Karpas-422 (cell line): ENCODE measurements around the gene NR1H2. TPM values are rescaled to one million over a fixed set of nuclear protein-coding genes. Genes with fewer than 3 reads are reported as not detected.
"Not testable (repeated sequence)": the region's sequence is repeated elsewhere in the genome, so short reads cannot be mapped to it uniquely, and the experiment has no call there.

Experiments used
- DNase-seq: peaks from one replicate; pipeline ENCODE4 v3.0.0-alpha.2; 2015
- H2AFZ ChIP-seq: fragments of 200-600 bp; sonication (generic); 2 replicates; pipeline ENCODE4 v1.6.1; 2014; ENCODE audit warnings: antibody characterized with exemption, low read length, mixed read lengths
- H3K27ac ChIP-seq: fragments of 200-600 bp; sonication (generic); 2 replicates; pipeline ENCODE4 v1.5.1; 2014; ENCODE audit warnings: mild to moderate bottlenecking, low read length, moderate library complexity
- H3K27me3 ChIP-seq: fragments of 200-600 bp; sonication (generic); 2 replicates; pipeline ENCODE4 v1.6.1; 2014; ENCODE audit warnings: low read length, mixed read lengths
- H3K36me3 ChIP-seq: fragments of 200-600 bp; sonication (generic); 2 replicates; pipeline ENCODE4 v1.6.1; 2014; ENCODE audit warnings: low read length, mixed read lengths; ENCODE audit not compliant: insufficient read depth
- H3K4me1 ChIP-seq: fragments of 200-600 bp; sonication (generic); 2 replicates; pipeline ENCODE4 v1.6.1; 2014; ENCODE audit warnings: mild to moderate bottlenecking, low read length, mixed read lengths
- H3K4me2 ChIP-seq: fragments of 200-600 bp; sonication (generic); 2 replicates; pipeline ENCODE4 v1.6.1; 2014; ENCODE audit warnings: low read length, low read depth, mild to moderate bottlenecking; ENCODE audit not compliant: poor library complexity, severe bottlenecking
- H3K4me3 ChIP-seq: fragments of 200-600 bp; sonication (generic); 2 replicates; pipeline ENCODE4 v1.5.1; 2014; ENCODE audit warnings: mild to moderate bottlenecking, antibody characterized with exemption, low read length, mixed read lengths
- H3K79me2 ChIP-seq: fragments of 200-600 bp; sonication (generic); 2 replicates; pipeline ENCODE4 v1.6.1; 2014; ENCODE audit warnings: mild to moderate bottlenecking, low read length, mixed read lengths
- H3K9ac ChIP-seq: fragments of 200-600 bp; sonication (generic); 2 replicates; pipeline ENCODE4 v1.6.0; 2014; ENCODE audit warnings: low read length
- H3K9me2 ChIP-seq: fragments of 200-600 bp; sonication (generic), shearing (Covaris generic); replicated peaks from 2 replicates; pipeline ENCODE4 v1.6.0; 2014; ENCODE audit warnings: mild to moderate bottlenecking, low read length, moderate library complexity; ENCODE audit not compliant: insufficient read depth
- H3K9me3 ChIP-seq: fragments of 300-700, 200-600 bp; sonication (generic); 2 replicates; pipeline ENCODE4 v1.6.1; 2014; ENCODE audit warnings: low read length, mixed read lengths
- H4K20me1 ChIP-seq: fragments of 200-600 bp; sonication (generic); 2 replicates; pipeline ENCODE4 v1.6.1; 2014; ENCODE audit warnings: mild to moderate bottlenecking, antibody characterized with exemption, low read length, low read depth; ENCODE audit not compliant: insufficient read depth
- total RNA-seq: library from RNA; depleted of rRNA; stranded (reverse); fragments of >200 nt; shearing (Covaris generic); gene quantifications from 2 replicates; pipeline ENCODE4 v1.2.3, GENCODE V29; 2014; ENCODE audit warnings: low replicate concordance

NR1H2 gene
- total RNA-seq, 1 experiment from 2014 or later, result 68.2 TPM

DNA sequence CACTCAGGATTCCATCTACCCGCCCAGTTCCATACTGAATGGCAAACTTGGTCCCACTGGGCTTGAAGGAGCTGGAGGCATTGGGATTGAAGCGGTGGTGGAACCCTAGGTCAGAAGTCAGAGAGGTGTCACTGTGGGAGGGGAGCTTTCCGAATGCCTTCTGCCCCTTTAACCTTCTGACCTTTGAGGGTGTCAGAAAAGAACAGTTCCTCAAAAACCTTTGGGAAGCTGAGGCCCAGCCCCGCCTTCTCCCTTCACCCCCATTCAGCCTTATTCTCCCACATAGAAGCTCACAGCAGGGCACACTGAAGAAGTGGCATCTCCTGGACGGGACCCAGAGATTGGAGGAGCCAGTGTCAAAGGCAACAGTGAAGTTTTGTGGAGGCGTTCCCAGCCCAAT lies 39.2 kb upstream of the NR1H2 start:
- H3K27ac ChIP-seq, H3K9me3 ChIP-seq, H3K9me2 ChIP-seq, H3K4me2 ChIP-seq, H3K4me3 ChIP-seq, H3K9ac ChIP-seq, H3K27me3 ChIP-seq, DNase-seq, H2AFZ ChIP-seq: not testable (repeated sequence)
- H3K79me2 ChIP-seq, result peaks cover 31% of the 10 kb centered on the region
- peaks cover 61% of the 10 kb centered on the region for H3K36me3 ChIP-seq
- H4K20me1 ChIP-seq, result peaks cover 34% of the 10 kb centered on the region; the same call in 1 of the 2 replicates
- peaks cover 87% of the 10 kb centered on the region for H3K4me1 ChIP-seq

DNA sequence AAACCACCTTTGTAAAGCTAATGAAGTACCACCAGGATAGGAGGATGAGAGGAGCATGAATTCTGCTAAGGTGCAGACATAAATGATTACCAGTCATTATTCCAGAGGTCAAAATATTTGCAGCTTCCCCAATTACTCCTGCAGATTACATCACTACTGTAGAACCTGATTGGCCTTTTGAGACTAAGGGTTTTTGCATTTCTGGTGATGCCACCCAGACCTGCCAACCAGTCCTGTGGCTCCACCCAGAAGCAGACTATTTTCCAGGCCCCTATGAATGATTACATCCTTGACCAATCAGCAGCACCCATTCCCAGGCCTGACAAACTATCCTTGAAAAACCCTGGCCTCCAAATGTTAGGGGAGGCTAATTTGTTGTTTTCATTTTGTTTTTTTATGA lies 35.9 kb upstream of the NR1H2 start:
- H3K4me3 ChIP-seq, result peak overlapping the region; percentile 44
- peak overlapping the region; percentile 50 for H3K9ac ChIP-seq
- no peaks in the 10 kb centered on the region; the same call in 1 of the 2 replicates for H3K9me3 ChIP-seq
- no peaks in the 10 kb centered on the region for H3K27me3 ChIP-seq
- H3K9me2 ChIP-seq, result no peaks in the 10 kb centered on the region
- peaks cover 49% of the 10 kb centered on the region for H3K79me2 ChIP-seq
- H2AFZ ChIP-seq, result no peak overlapping the region
- H3K36me3 ChIP-seq, result peaks cover 52% of the 10 kb centered on the region
- peaks cover 28% of the 10 kb centered on the region; the same call in 1 of the 2 replicates for H4K20me1 ChIP-seq
- peaks cover 80% of the 10 kb centered on the region for H3K4me1 ChIP-seq
- H3K27ac ChIP-seq, result peak overlapping the region; percentile 95
- DNase-seq, result peak; percentile 73
- peak overlapping the region; percentile 81 for H3K4me2 ChIP-seq

DNA sequence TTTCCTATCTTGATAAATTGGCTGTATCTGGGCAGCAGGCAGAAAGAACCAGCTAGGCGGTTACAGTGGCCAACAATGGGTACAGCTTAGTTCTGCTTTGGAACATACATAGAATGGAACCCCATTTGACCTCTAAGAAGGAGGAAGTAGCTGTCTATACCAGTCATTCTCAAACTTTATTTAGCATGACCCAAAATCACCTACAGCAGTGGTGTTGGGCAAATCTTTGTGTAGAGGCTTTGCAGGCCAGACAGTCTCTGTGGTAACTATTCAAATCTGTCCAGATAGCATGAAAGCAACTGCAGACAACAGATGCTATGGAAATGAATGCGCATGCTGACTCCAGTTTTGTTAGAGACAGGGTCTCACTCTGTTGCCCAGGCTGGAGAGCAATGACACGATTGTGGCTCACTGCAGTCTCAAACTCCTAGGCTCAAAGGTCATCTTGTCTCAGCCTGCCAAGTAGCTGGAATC lies 35.1 kb upstream of the NR1H2 start:
- Histone ChIP-seq H3K79me2 (peaks cover 49% of the 10 kb centered on the region), H3K9me2 (no peaks in the 10 kb centered on the region), H3K27ac (peak overlapping the region; percentile 95), H3K36me3 (peaks cover 48% of the 10 kb centered on the region), H3K27me3 (no peaks in the 10 kb centered on the region), H3K4me3 (peak overlapping the region; percentile 44), H3K9ac (peak overlapping the region; percentile 50), H3K4me1 (peaks cover 82% of the 10 kb centered on the region), H4K20me1 (peaks cover 28% of the 10 kb centered on the region; the same call in 1 of the 2 replicates), H3K9me3 (no peaks in the 10 kb centered on the region; the same call in 1 of the 2 replicates), H2AFZ (no peak overlapping the region), H3K4me2 (peak overlapping the region; percentile 81)
- peak; percentile 97 for DNase-seq

DNA sequence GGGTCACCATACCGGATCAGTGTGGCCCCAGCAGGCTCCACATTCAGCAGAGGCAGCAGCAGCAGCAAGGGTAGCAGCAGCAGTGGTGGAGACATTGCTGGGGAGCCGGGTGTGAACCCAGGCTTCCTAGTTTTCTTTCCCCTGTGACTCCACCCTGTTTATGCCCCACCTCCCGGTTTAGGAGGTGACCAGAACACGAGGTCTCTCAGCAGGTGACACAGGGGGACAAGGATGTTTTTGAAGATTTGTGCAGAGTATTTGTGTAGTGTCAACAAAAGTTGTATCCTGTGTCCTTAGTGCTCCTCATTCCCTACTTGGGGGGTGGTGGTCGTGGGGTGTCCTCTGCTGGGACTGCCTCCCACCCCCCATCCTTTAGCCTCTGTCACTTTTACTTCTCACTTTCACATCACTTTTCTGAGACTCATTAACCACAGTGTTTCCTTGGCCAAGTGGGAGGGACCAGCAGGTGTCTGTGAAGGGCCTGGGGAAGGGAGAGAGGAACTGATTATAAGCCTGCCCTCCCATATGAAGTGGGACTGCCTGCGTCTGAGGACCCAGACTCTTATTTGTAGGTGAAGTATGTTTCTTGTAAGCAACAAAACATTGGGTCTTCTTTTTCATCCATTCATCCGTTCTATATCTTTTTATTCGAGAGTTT lies 31.5 kb upstream of the NR1H2 start:
- peaks cover 31% of the 10 kb centered on the region for H3K79me2 ChIP-seq
- H3K4me3 ChIP-seq, result peak overlapping the region; percentile 73
- peaks cover 92% of the 10 kb centered on the region for H3K4me1 ChIP-seq

DNA sequence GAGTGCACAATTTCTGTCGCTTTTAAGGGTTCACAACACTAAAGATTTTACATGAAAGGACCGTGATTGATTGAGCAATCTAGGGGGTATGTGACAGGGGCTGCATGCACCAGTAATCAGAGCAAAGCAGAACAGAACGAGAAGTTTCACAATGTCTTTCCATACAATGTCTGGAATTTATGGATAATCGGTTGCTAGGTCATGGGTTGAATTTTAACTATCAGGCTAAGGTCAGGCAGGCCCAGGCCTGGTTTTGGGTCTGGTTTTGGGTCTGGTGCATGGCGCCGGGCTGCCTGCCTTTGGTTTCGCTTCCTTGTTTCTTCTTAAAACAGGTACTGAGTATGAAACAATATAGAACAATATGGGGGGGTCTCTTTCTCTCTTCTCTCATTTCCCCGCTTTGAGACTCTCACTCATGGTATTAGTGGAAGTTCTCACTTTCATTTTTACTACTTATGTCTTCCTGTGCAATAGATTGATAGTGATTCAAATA lies 29.1 kb upstream of the NR1H2 start:
- H4K20me1 ChIP-seq, H3K9me2 ChIP-seq, H3K27me3 ChIP-seq, H3K36me3 ChIP-seq, H3K9me3 ChIP-seq: not testable (repeated sequence)
- Histone ChIP-seq H2AFZ (peak overlapping the region; percentile 22), H3K27ac (peak overlapping the region; percentile 95), H3K4me2 (peak overlapping the region; percentile 61), H3K4me3 (peak overlapping the region; percentile 35), H3K79me2 (peaks cover 18% of the 10 kb centered on the region), H3K9ac (peak overlapping the region; percentile 58), H3K4me1 (peaks cover 79% of the 10 kb centered on the region)
- peak; percentile 93 for DNase-seq

More for the DNA sequence above, 31.5 kb upstream of the NR1H2 start:
- Histone ChIP-seq H3K4me2 (peak overlapping the region; percentile 81), H4K20me1 (peaks cover 9% of the 10 kb centered on the region; the same call in 1 of the 2 replicates), H3K27ac (peak overlapping the region; percentile 95), H2AFZ (peak overlapping the region; percentile 41; the same call in 1 of the 2 replicates), H3K27me3 (no peaks in the 10 kb centered on the region), H3K36me3 (peaks cover 18% of the 10 kb centered on the region), H3K9ac (peak overlapping the region; percentile 92), H3K9me3 (no peaks in the 10 kb centered on the region; the same call in 1 of the 2 replicates), H3K9me2 (no peaks in the 10 kb centered on the region)
- DNase-seq, result peak; percentile 95

DNA sequence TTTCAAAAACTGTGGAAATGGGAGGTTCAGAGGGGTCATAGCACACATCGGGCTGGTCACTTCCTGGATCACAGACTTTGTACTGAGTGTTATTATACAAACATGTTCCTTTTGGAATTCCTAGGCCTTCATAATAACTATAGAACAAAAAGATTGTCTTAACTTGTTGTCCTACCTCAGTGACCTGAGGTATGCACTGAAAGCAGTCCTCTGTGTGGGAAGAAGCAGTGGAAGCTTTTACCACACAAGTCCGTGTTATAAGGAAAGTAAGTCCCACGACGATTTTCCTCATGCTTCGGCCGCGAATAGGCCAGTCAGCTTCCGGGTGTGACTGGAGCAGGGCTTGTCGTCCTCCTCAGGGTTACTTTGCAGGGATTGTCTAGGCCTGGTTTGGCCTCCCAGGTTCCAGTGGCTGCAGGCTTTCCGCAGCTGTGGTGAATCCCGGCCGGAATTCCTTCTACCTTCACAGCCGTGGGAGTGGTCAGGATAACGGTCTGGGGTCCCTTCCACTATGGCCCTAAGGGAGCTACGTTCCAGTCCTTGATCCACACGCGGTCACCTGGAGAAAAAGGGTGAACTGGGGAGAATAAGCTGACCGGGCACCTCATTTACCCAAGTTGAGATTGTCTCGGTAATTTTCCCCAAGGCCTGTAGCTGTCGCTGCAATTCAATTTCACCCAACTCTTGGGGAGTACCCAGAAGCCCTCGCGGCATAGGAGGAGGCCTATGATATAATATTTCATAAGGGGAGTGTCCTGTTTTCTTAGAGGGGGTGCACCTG lies 26.8 kb upstream of the NR1H2 start:
- H3K4me2 ChIP-seq, result peak overlapping the region; percentile 61
- peak overlapping the region; percentile 58 for H3K9ac ChIP-seq
- H3K27me3 ChIP-seq, result no peaks in the 10 kb centered on the region
- peak overlapping the region; percentile 53 for H3K4me3 ChIP-seq
- H4K20me1 ChIP-seq, result no peaks in the 10 kb centered on the region
- peak; percentile 94 for DNase-seq
- H3K4me1 ChIP-seq, result peaks cover 63% of the 10 kb centered on the region
- peaks cover 1% of the 10 kb centered on the region; the same call in 1 of the 2 replicates for H3K79me2 ChIP-seq
- peak overlapping the region; percentile 95 for H3K27ac ChIP-seq
- H2AFZ ChIP-seq, result peak overlapping the region; percentile 22
- H3K9me2 ChIP-seq, result no peaks in the 10 kb centered on the region
- peaks cover 3% of the 10 kb centered on the region; the same call in 1 of the 2 replicates for H3K36me3 ChIP-seq
- H3K9me3 ChIP-seq, result no peaks in the 10 kb centered on the region

DNA sequence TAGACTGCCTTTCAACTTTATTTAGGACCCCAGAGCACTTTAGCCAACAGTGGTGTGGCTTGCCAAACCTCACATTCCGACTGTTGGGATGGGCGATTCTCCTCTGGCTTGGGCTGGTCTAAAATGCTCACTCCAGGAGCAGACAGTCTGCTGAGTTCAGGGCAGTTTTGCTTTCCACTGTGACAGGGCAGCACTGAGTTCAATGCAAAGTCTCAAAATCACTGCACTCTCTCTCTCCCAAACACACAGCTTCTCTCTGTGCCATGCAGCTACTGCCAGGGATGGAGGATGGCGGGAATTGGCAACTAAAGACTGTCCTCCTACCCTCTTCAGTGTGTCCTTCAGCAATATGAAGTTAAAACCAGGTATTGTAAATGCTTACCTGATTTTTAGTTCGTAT lies 24.0 kb upstream of the NR1H2 start:
- no peak overlapping the region for H2AFZ ChIP-seq
- DNase-seq, result no peak
- H3K79me2 ChIP-seq, result no peaks in the 10 kb centered on the region
- no peak overlapping the region for H3K4me2 ChIP-seq
- no peaks in the 10 kb centered on the region for H3K9me2 ChIP-seq
- H3K9ac ChIP-seq, result no peak overlapping the region
- H3K9me3 ChIP-seq, result no peaks in the 10 kb centered on the region
- H3K36me3 ChIP-seq, result no peaks in the 10 kb centered on the region
- H4K20me1 ChIP-seq, result no peaks in the 10 kb centered on the region
- peaks cover 48% of the 10 kb centered on the region for H3K4me1 ChIP-seq
- no peak overlapping the region for H3K27ac ChIP-seq
- H3K4me3 ChIP-seq, result no peak overlapping the region
- H3K27me3 ChIP-seq, result no peaks in the 10 kb centered on the region

DNA sequence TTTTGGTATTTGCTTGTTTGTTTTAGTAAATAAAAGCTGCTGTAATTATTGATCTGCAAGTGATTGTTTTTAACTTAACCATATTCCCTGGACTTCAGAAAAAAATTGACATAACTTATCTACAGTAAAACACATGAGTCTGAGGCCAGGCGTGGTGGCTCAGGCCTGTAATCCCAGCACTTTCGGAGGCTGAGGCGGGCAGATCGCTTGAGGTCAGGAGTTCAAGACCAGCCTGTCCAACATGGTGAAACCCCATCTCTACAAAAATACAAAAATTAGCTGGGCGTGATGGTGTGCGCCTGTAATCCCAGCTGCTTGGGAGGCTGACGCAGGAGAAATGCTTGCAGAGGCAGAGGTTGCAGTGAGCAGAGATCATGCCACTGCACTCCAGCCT lies 22.8 kb upstream of the NR1H2 start:
- not testable (repeated sequence) for H2AFZ ChIP-seq, H3K4me2 ChIP-seq, H3K79me2 ChIP-seq, H3K9ac ChIP-seq, H3K9me3 ChIP-seq, DNase-seq, H3K9me2 ChIP-seq, H3K27me3 ChIP-seq, H3K4me3 ChIP-seq, H3K27ac ChIP-seq, H3K36me3 ChIP-seq, H4K20me1 ChIP-seq
- peaks cover 43% of the 10 kb centered on the region for H3K4me1 ChIP-seq
